Natural killer cell (primary cell): ENCODE data around the gene KIF5B. TPM values are rescaled to one million over a fixed set of nuclear protein-coding genes. Genes with fewer than 3 reads are reported as not detected.
"Not testable (repeated sequence)": the region's sequence is repeated elsewhere in the genome, so short reads cannot be mapped to it uniquely, and the experiment has no call there.

ENCODE experiments used
- ATAC-seq, 3 donors: fragments of 150-1000 bp in 2 of 3; fragments of 200-7000 bp in 1 of 3; cut with Tn5 transposase; 1 replicate in 1 of 3; 2 replicates in 2 of 3; pipeline ENCODE4 v1.10.0; 2021; ENCODE audit warnings: mild to moderate bottlenecking in 2 of 3, moderate library complexity in 2 of 3
- DNase-seq, 2 donors: peaks; one replicate each; pipeline versions ENCODE4 v3.0.0 to v3.0.0-alpha.2; 2013 to 2021; ENCODE audit warnings: mixed read lengths in 1 of 2
- H3K27ac ChIP-seq: one replicate; pipeline ENCODE4 v1.5.1; 2013; ENCODE audit warnings: mild to moderate bottlenecking, low read length
- H3K27me3 ChIP-seq: one replicate; pipeline ENCODE4 v1.6.1; 2013; ENCODE audit warnings: low read length; ENCODE audit not compliant: control insufficient read depth, insufficient read depth
- H3K36me3 ChIP-seq: one replicate; pipeline ENCODE4 v1.6.1; 2013; ENCODE audit warnings: low read length; ENCODE audit not compliant: control insufficient read depth, insufficient read depth
- H3K4me1 ChIP-seq: one replicate; pipeline ENCODE4 v1.6.1; 2013; ENCODE audit warnings: low read length; ENCODE audit not compliant: control insufficient read depth, insufficient read depth
- H3K4me3 ChIP-seq: one replicate; pipeline ENCODE4 v1.5.1; 2013; ENCODE audit warnings: low read length
- H3K9me3 ChIP-seq: one replicate; pipeline ENCODE4 v1.6.1; 2013; ENCODE audit warnings: low read length; ENCODE audit not compliant: control insufficient read depth, insufficient read depth
- H3K27ac Mint-ChIP-seq, 2 donors: one replicate each; pipeline ENCODE4 v1.8.0; 2022; ENCODE audit warnings: mild to moderate bottlenecking in 2 of 2, mixed read lengths in 2 of 2, moderate library complexity in 1 of 2
- H3K27me3 Mint-ChIP-seq, 2 donors: one replicate each; pipeline ENCODE4 v1.8.0; 2022; ENCODE audit warnings: low read depth in 2 of 2, mixed read lengths in 2 of 2
- H3K36me3 Mint-ChIP-seq: one replicate; pipeline ENCODE4 v1.8.0; 2022; ENCODE audit warnings: mixed read lengths
- H3K4me1 Mint-ChIP-seq, 2 donors: one replicate each; pipeline ENCODE4 v1.8.0; 2022; ENCODE audit warnings: mixed read lengths in 2 of 2
- H3K4me3 Mint-ChIP-seq: one replicate; pipeline ENCODE4 v1.8.0; 2022; ENCODE audit warnings: mild to moderate bottlenecking, moderate library complexity, mixed read lengths
- H3K9me3 Mint-ChIP-seq, 2 donors: one replicate each; pipeline ENCODE4 v1.8.0; 2022; ENCODE audit warnings: mixed read lengths in 2 of 2
- WGBS: methylation state at CpG from one replicate; pipeline ENCODE4 v1.1.7; 2013; ENCODE audit warnings: missing lambda C conversion rate; ENCODE audit not compliant: insufficient coverage; 5-methylcytosine and 5-hydroxymethylcytosine counted together
- intact Hi-C: fragments of 100-400 bp; cut with micrococcal nuclease; formaldehyde crosslinking; loops from one replicate; pipeline ENCODE4 v1.14.2; 2022
- total RNA-seq, 4 donors: library from RNA; stranded (reverse); fragments of 120-200 nt in 1 of 4; gene quantifications; one replicate each; pipeline versions ENCODE4 v1.2.3 to v1.2.4, GENCODE V29; 2013 to 2022
- TF ChIP-seq, protein P1 (sequence below): fragments of 200-600 bp; IDR thresholded peaks from one replicate; pipeline ENCODE4 v1.8.0; 2022; ENCODE audit warnings: antibody characterized with exemption

KIF5B gene
- total RNA-seq, 3 donors from 2014 or later (not counting 1 experiment from before 2014, with no cell fraction given): 51.0 to 64.2 (median 61.1) TPM

GRCh38 chr10:31972519-31973041 lies 83.6 kb downstream of the KIF5B start:
- no peak overlapping the region for H3K27ac ChIP-seq
- H3K9me3 Mint-ChIP-seq: no peaks in the 10 kb centered on the region
- H3K27me3 ChIP-seq: no peaks in the 10 kb centered on the region
- WGBS: 95% methylated on average over 9 of the region's 9 CpGs
- H3K4me1 Mint-ChIP-seq: peaks cover 12 to 15% of the 10 kb centered on the region in 2 donors
- H3K36me3 ChIP-seq: no peaks in the 10 kb centered on the region
- TF ChIP-seq, protein P1, sequence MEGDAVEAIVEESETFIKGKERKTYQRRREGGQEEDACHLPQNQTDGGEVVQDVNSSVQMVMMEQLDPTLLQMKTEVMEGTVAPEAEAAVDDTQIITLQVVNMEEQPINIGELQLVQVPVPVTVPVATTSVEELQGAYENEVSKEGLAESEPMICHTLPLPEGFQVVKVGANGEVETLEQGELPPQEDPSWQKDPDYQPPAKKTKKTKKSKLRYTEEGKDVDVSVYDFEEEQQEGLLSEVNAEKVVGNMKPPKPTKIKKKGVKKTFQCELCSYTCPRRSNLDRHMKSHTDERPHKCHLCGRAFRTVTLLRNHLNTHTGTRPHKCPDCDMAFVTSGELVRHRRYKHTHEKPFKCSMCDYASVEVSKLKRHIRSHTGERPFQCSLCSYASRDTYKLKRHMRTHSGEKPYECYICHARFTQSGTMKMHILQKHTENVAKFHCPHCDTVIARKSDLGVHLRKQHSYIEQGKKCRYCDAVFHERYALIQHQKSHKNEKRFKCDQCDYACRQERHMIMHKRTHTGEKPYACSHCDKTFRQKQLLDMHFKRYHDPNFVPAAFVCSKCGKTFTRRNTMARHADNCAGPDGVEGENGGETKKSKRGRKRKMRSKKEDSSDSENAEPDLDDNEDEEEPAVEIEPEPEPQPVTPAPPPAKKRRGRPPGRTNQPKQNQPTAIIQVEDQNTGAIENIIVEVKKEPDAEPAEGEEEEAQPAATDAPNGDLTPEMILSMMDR: no peak
- no peak for DNase-seq
- H3K4me3 ChIP-seq: no peak overlapping the region
- H3K4me3 Mint-ChIP-seq: no peak overlapping the region
- no peaks in the 10 kb centered on the region for H3K36me3 Mint-ChIP-seq
- H3K4me1 ChIP-seq: peaks cover 5% of the 10 kb centered on the region
- intact Hi-C loops: no loop called here
- peaks cover 0 to 9% of the 10 kb centered on the region in 2 donors for H3K27me3 Mint-ChIP-seq
- ATAC-seq: peak in 1 of 3 donors; percentile 58
- no peak overlapping the region for H3K27ac Mint-ChIP-seq
- H3K9me3 ChIP-seq: no peaks in the 10 kb centered on the region

- no CpG with 5 or more reads among the region's 32 CpGs for WGBS
- intact Hi-C loops, H3K36me3 Mint-ChIP-seq, H3K4me1 Mint-ChIP-seq, H3K9me3 ChIP-seq, DNase-seq, H3K27me3 ChIP-seq, H3K9me3 Mint-ChIP-seq, H3K4me3 Mint-ChIP-seq, H3K27ac Mint-ChIP-seq, H3K4me1 ChIP-seq, H3K4me3 ChIP-seq, ATAC-seq, H3K27ac ChIP-seq, H3K36me3 ChIP-seq, H3K27me3 Mint-ChIP-seq: not testable (repeated sequence)
Observed at GRCh38 chr10:31969847-31970246, 86.4 kb downstream of the KIF5B start.

GRCh38 chr10:31963589-31963980 lies 92.6 kb downstream of the KIF5B start:
- H3K27ac Mint-ChIP-seq: no peak overlapping the region
- H3K27me3 ChIP-seq: no peaks in the 10 kb centered on the region
- peaks cover 8% of the 10 kb centered on the region for H3K4me1 ChIP-seq

DNA sequence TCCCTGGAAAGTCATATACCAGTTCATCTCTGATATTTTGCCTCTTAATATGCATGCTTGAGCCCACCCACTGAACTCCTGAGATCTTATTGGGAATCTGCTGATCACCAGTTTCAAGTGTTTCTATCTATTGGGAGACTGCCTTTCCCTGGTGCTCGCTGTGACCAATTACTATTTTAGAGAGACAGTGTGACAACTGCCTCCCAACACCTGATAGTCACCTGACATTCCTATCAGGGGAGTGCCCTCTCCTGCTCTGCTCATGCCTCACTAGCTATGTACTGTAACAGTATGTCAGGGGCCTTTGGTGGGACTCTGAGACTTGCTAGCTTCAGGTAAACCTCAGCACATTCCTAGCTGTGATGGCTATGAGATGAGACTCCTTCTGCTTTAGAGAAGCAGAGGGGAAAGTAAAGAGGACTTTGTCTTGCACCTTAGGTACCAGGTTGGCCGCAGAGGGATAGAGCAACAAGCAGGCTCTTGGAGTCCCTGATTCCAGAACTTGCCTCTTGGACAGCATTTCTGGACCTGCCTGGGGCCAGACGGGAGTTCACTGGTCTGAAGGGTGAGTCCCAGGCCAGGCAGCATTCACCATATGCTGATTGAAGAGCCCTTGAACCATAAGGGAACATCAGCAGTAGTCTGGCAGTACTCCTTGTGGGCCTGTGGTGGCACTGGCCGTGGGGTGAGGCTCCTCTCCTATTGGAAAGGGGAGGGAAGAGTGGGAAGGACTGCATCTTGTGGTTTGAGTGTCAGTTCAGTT lies 93.2 kb downstream of the KIF5B start:
- no peak for DNase-seq
- Histone ChIP-seq H3K9me3 (no peaks in the 10 kb centered on the region), H3K27ac (no peak overlapping the region), H3K4me3 (no peak overlapping the region), H3K36me3 (no peaks in the 10 kb centered on the region), H3K27me3 (no peaks in the 10 kb centered on the region), H3K4me1 (peaks cover 8% of the 10 kb centered on the region)
- Mint-ChIP-seq H3K4me3 (no peak overlapping the region), H3K36me3 (no peaks in the 10 kb centered on the region), H3K9me3 (no peaks in the 10 kb centered on the region), H3K4me1 (peaks cover 7 to 21% of the 10 kb centered on the region in 2 donors), H3K27ac (no peak overlapping the region), H3K27me3 (no peaks in the 10 kb centered on the region)
- 90% methylated on average over 4 of the region's 4 CpGs for WGBS
- TF ChIP-seq, protein P1: no peak
- intact Hi-C loops: no loop called here
- no peak for ATAC-seq

More at GRCh38 chr10:31963589-31963980, 92.6 kb downstream of the KIF5B start:
- Histone ChIP-seq H3K27ac (no peak overlapping the region), H3K4me3 (no peak overlapping the region), H3K9me3 (no peaks in the 10 kb centered on the region), H3K36me3 (no peaks in the 10 kb centered on the region)
- Mint-ChIP-seq H3K36me3 (no peaks in the 10 kb centered on the region), H3K4me1 (peaks cover 7 to 21% of the 10 kb centered on the region in 2 donors), H3K9me3 (no peaks in the 10 kb centered on the region), H3K27me3 (no peaks in the 10 kb centered on the region), H3K4me3 (no peak overlapping the region)
- no peak for DNase-seq
- ATAC-seq: no peak
- TF ChIP-seq, protein P1: no peak
- intact Hi-C loops: no loop called here
- 93% methylated on average over 1 of the region's 1 CpG for WGBS
